ENCODE results near the gene NKX2-3. TPM values are rescaled to one million over a fixed set of nuclear protein-coding genes. Genes with fewer than 3 reads are reported as not detected.

Gene NKX2-3
- polyA plus RNA-seq (ENCODE audit: insufficient read length in 3 of 3), result not detected
- long read RNA-seq, donor 1, result 0 reads
- long read RNA-seq, donor 2, result 0 reads
- long read RNA-seq, donor 3, result 0 reads
- long read RNA-seq, donor 4, result 0 reads
- long read RNA-seq, donor 5, result 0 reads
- long read RNA-seq, donor 6, result 0 reads
- long read RNA-seq, donor 7, result 0 reads
- long read RNA-seq, donor 8, result 0 reads
- long read RNA-seq, donor 9, result 0 reads
- long read RNA-seq, donor 10, result 0 reads
- long read RNA-seq, donor 11, result 0 reads
- long read RNA-seq, donor 12, result 0 reads
- long read RNA-seq, donor 13, result 0 reads
- long read RNA-seq, donor 14, result 0 reads
- long read RNA-seq, donor 15, partial matches to known transcripts, result 0 of 1 reads
- long read RNA-seq, donor 15, other reads (novel, unspliced or antisense), result 0 of 1 reads
- long read RNA-seq, donor 16, result 0 reads

DNA sequence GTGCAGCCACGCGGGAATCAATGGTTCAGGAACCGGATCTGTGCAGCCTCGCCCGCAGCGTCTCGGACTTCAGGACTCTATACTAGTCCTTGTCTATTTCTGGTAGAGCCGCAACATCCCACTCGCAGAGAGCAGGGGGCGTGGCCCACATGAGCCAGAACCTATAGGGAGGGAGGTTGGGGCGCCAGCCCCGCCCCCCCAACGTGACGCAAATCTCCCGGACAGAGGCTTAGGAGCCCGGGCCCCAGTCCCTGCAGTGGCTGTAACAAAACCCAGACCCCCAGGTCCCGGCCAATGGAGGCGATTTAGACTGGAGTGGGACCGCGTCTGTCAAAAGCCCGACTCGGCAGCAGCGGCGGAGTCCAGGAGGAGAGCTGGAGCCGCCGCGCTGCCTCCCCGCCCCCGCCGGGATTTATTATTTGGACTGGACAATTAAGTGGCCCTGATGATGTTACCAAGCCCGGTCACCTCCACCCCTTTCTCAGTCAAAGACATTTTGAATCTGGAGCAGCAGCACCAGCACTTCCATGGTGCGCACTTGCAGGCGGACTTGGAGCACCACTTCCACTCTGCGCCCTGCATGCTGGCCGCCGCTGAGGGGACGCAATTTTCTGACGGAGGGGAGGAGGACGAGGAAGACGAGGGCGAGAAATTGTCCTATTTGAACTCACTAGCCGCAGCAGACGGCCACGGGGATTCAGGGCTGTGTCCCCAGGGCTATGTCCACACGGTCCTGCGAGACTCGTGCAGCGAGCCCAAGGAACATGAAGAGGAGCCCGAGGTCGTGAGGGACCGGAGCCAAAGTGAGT lies at the start of gene NKX2-3:
NKX2-3 (plus strand) TSS at position 256 of the 809 bp plus-strand sequence; CDS start at position 446, 190 bp downstream.
- no peak for DNase-seq

DNA sequence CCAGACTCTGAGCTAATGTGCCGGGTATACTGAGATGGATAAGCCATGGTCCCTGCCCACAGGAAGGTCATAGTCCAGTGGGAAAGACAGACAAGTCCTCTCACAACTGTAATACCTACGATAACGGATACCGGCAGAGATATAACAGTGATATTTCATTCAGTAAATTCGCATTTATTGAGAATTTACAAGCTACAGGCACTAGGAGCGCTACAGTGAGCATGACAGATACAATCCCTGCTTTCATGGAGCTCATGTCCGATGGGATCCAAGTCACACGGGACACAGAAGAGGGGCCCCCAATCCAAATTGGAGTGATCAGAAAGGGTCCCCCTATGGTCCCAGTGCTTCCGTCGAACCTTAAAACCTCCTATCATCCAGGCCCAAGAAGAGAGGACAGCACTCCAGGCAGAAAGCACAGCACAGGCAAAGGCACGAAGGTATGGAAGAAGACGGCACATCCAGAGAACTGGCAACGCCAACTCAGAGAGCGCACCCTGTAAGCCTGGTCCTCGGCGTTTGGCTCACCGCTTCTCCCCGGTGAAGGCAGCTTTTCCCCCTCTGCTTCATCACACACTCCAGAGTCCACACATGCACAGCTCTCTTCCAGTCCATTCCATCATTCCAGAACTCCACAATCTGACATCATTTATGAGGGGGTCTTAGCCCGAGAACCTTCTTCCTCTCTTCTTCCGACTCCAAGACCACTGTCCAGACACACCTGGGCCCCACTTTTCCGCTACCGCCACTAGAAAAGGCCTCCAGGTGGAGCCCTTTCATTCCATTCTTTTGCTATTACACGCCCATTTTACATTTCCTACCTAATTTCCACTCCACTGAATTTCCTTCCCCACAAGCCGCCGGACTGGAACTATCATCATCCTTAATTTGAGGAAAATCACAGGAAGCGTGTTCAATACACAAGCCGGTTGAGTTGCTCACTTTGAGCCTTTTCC lies 47.8 kb upstream of the NKX2-3 start:
- DNase-seq, result no peak

DNA sequence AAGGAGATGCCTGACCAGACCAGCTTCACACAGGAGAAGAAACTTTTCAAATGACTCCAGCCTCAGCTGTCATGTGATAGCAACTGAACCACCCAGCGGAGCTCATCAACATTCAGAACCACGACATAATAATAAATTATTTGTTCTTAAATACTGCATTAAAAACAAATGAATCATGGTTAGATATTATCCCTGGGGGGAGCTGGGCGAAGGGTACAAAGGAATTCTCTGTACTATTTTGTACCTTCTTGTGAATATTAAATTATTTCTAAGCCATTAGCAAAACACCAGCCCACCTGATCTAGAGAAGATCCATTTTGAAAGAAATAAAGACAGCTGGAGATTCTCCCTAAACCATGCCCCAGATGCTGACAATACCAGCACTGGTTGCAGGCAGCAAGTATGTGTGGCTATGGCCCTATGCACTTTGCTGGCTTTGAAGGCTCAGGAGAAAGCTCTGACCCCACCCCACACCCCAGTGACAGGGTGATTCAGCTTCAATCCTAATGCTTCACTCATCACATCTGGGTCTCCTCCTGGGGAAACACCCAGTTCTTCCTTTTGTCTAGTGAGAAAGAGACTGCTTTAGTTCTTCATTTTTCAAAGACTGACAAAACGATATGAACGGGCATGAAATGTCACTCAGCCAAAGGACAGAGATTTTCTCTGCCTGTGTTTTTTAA lies 45.5 kb upstream of the NKX2-3 start:
- no peak for DNase-seq

DNA sequence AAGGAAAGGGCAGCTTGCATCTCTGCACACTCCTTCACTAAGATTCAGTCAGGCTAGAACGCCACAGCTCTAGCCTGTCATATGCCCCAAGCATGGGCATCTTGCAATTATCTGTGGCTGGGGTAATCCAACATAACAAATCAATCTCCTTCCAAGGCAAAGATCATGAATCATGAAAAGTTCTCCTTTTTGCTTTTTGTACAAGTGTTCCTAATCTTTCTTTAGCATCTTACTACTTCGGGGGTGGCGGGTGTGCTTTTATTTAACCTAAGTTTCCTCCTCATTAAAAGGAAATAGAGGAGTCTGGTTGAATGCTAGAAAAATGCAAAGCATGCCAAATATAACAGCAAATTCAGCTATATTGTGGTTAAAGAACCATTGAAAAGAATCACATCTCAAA lies 43.5 kb upstream of the NKX2-3 start:
- DNase-seq, result no peak

DNA sequence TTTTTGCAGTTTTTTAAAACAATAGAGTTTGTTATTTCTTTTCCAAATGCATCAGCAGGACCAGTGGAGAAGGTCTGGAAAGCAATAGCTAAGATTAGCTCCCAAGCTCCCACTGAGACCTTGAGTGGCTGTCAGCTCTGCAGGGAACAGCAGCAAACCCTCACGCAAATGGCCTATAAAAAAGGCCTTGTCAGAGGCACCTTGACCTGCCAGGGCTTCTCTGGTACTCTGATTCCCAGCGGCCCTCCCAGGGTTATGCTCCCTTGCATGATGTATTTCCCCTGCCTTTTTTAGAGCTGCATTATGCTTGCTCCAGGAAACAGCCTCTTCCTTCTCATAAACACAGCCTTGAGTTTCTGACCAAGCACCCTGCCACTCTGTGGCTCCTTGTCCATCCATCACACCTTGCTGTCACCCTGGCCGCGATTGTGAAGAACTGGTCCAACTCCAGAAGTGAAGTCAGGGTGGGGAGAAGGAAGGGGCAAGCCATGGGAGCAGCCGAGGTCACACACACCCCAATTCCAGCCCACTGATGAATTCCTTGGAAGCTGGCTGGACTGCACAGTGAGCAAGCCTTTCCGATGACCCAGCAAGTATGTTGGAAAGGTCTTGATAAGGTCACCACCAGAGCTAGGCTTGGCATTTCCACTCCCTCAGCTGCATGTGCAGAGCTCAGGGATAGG lies 35.3 kb upstream of the NKX2-3 start:
- DNase-seq, result no peak

DNA sequence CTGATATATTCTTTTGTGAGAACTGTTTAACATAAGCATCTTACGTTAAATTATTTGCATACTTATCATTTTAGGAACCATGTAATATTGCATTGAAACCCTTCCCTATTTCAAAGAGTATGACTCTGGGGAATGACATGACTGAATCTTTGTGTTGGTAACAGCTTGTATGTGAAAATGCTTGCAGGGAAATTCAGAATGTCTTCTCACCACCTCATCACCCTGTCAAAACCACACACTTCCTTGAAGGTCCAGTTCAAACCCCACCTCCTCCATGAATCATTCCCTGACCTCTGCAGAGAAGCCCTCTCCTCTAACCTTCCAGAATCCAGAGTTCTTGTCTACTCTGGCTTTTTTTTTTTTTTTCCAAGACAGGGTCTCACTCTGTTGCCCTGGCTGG lies 26.3 kb upstream of the NKX2-3 start:
- no peak for DNase-seq

DNA sequence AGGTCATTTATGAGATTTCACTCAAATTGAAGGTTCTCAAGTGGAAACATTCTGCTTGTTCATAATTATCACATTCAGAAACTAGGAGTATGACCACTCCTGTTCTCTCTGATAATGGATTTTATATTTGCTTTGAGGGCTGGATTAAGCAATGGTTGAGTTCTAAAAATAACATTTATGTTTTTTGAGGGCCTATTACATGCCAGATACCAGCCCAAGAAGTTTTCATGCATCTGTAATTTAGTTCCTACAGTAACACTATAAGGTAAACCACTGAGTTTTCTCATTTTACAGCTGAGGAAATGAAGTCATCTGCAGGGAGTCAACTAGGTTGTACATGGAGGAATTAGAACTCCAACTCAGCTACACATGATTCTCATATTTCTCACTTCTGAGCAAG lies 25.5 kb upstream of the NKX2-3 start:
- DNase-seq, result no peak

DNA sequence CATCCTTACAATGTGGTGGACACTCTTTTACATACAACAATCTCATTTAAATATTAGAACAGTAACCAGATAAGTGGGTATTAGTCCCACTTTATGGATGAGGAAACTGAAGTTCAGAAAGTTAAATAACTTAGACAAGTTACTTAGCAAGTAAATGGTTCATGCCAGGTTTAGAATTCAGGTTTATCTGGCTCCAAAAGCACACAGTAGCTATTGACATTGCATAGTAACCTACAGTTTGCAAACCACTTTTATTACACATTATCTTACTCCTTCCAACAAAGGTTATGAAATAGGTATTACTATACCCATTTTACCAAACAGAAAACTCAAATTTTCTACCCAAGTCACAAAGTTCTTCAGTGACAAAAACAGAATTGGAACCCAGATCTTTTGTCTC lies 19.7 kb upstream of the NKX2-3 start:
- DNase-seq, result no peak

DNA sequence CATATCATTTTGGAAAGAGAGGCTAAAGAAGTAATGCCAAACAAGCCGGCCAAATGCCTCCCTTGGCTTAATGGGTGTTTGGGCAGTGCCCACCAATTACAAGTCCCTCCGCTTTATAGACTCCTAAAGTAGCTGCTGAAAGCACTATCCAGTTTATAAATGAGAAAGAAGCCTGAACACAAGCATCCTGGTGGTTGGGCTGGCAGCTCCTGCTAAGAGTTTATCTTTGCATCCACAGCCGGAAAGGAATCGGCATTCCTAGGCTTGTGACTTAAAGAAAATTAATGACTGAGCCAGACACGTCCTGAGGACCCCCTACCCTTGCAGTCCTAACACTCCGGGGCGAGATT lies 13.1 kb upstream of the NKX2-3 start:
- DNase-seq, result no peak

DNA sequence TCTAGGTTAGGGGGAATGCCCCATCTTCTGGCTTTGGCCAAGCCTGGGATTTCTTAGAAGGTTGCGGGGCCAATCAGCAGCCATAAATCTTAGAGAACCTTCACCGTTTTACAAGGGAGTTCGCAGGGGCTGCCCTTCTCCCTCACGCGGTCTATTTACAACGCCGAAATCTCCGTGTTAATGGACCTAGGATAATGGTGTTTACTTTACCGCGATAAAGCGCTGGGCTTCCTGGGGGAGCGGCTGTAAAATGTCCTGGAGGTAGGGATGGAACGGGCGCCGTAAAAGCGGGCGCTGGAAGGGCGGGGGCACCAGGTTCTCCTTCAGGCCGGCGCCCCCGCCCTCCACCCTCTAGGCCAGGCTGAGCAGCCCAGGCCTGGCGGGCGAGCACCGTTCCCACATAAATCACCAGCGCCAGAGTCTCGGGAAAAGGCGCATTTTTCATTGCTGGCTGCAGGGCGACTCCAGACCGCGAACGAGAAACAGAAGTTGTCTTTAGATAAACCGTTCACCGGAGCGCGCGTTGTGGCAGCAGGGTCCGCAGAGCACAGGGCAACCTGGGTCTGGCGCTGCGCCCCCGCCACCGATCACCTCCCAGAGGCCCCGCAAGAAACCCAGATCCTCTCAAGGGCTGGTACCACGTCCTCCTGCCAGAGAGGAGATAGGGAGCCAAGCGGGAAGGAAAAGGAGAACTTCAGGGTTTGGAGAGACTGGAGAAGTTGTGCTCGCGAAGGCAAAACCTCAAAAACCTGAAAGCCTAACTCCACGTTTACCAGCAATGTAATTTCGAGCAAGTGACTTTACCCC lies 12.5 kb upstream of the NKX2-3 start:
- DNase-seq, result peak; percentile 72

DNA sequence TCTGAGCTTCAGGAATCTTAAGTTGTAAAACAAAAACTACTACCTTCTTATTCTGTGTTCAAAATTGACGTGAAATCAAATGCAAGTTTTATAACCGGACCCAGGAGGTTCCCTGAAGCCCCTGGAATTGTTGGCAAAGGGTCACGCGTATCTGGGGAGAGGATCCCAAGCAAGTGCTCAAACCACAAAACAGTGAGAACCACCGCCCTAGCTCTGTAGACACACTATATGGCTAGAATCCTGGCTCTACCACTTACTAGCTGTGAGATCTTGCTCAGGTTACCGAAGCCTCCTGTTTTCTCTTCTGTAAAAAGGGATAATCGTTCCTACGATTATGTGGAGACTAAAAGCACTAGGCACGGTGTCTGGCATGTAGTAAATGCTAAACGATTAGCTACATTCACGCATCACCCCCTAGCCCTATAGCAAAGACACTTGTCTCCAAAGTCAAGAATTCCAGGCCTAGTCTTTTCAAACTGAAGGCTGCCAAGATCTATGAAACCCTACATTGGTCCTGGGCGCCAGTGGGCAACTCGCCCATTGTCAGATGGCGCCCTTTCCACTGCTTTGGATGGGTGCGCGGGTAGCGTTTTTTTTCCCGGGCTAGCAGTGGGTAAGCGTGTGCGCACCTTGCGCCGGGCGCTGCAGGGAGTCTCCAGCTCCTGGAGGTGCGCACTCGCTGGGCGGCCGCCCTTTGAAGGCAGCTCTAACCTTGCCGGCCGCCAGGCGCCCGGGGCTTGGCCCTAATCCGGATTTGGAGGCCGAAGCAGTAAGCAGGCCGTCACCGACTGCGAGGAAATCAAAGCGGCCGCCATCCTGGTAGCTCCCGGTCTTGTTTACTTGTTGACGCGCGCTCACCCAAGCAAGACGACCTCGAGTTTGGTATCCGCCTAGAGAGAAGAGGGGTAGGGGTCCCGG lies 11.6 kb upstream of the NKX2-3 start:
- DNase-seq, result no peak

DNA sequence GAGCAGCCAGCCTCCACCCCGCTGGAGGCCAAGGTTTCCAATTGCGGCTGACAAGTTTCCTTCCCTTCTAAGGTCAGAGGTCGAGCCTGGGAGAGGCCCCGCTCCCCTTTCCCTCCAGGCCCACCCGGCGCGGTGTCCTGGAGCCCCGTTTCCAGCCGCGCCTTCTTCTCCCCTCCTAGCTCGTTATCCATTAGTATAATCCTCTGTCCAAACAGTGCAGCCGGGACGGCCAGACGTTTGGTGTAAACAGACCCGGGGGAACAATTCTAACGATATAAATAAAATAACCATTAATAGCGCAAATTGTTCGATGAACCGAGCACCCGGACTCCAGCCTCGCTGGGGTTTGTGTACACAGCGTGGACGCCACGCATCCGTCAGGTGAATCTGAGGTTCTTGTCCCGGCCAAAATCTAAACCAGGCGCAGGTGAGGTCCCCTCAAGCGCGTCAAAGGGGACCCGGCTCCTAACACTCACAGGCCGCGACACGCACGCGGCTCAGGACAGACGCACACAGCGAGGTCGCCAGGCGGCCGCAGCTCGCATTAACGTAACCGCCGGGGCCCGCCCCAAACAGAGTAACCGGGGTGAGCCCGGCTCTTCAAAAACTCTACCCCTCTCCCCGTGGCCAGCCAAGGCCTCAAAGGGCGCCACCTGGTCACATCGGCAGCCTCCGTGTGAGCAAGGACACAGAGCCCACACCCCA lies 10.8 kb upstream of the NKX2-3 start:
- no peak for DNase-seq

DNA sequence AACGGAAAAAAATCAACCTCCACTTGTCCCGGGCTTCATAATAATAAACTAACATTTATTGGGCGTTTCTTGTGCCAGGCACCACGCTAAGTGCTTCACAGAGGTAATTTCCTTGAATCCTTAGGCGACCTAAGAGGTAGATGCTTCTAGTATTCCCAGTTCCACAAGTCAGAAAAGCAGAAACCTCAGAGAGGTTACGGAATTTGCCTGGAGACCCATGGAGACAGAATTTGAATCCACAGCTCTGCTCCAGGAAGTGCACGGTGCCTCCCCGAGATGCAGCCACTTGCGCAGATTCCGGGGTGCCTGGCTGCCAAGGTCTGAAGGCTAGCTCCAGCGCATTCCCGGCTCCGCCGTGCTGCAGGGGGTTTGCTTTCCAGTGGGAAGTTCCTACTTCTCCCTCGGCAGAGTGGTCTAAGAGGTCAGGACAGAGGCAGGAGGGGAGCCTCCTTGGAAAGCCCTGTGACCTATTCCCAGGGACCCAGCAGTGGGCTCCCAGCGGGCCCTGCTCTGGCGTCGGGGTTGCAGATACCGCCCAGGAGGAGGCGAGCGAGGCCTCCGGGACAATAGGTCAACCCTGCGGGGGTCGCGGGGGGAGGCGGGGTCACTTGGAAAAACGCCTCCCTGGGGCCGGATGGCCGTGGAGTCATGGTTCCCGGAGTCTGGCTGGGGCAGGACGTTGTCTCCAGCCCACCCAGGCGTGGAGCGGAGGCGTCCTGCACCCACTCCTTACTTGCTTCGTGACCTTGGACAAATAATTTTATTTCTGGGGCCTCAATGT lies 10.1 kb upstream of the NKX2-3 start:
- DNase-seq, result no peak

DNA sequence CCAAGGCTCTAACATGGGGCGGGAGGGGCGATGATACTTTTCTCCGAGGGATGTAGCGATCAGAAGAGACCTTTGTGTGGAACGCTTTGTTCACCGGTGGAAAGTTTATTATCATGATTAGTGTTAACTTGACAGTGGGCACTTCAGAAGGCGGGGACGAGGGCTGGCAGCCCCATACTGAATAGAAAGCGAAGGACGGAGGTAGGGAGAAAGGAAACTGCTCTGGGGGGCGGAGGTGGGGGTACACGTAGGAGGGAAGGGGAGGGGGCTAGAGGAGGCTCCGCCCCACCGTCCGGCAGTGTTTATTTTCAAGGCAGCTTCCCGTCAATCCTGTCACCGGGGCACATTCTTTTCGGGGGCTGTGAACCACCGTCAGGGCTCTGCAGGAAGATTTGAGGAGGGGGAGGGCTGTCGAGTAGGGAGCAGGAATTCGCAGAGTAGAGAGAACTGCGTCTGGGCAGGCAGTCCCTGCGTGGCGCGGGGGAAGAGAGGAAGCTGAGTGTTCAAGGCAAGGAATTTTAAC lies 9.4 kb upstream of the NKX2-3 start:
- no peak for DNase-seq

DNA sequence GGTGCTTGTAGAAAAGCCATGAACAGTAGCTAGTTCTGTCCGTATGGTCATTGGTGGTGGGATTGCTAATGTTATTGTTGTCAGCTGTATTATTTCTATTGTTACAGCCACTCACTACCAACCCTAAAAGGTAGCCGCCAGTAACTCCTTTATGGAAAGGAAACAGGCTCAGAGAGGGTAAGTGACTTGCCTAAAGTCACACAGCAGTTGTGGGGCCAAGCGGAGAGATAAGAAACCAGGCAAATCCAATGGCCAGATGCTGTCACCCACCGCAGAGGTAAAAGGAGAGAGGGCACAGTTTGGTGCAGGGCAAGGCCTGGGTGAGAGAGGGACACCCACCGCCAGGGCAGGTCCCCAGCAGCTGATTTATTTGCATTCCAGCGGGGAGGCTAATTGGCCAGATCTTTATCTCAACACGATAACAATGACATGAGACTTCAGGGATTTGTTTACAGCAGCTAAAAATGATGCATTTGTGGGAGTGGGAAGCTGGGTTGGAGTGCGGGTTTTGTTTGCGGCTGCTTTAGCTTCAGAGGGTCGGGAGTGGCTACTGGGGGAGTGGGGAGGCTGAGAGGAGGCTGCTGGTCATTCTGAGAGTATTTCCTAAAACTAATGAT lies 8.6 kb upstream of the NKX2-3 start:
- no peak for DNase-seq

DNA sequence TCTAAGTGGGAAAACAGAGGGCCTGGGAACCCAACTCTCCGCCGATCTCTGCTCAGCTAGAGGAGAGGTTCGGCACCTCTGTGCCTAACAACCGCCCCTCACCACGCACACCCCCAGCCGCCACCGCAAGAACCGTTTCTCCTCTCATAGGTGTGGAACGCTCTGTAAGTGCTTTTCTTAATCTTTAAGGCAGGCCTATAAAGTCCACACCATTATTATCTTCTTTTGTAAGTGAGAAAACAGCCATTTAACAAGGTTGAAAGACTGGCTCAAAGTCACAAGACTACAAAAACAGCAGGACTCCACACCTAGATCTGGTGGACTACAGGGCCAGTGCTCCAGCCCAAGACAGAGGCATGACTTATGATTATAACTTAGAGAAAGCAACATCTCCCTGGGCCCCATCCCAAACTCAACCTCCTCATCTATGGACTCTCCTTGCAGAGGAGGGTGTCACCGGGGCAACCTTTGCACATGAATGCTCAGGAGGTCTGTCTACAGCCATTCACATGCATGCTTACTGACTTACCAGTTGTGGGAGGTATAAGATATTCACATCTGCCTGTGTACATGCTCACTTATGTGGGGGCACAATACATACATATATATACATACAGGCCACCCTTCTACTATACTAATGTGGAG lies 7.9 kb upstream of the NKX2-3 start:
- DNase-seq, result no peak
